Smooth muscle cell (in vitro differentiated cells): ENCODE measurements around the gene MON1A. TPM values are rescaled to one million over a fixed set of nuclear protein-coding genes. Genes with fewer than 3 reads are reported as not detected.

Source experiments
- DNase-seq: peaks from one replicate; lab custom pipeline; 2025; ENCODE audit not compliant: unreplicated experiment; lab: John Stamatoyannopoulos, UW
- H2AFZ ChIP-seq: fragments of 200-600 bp; sonication (generic); 2 replicates; pipeline ENCODE4 v1.6.0; 2016; ENCODE audit warnings: antibody characterized with exemption, low read depth, mild to moderate bottlenecking
- H3F3A ChIP-seq: fragments of 200-600 bp; sonication (generic); 2 replicates; pipeline ENCODE4 v1.6.0; 2017; ENCODE audit warnings: antibody characterized with exemption, low read depth
- H3K27ac ChIP-seq: fragments of 200-600 bp; sonication (generic); 2 replicates; pipeline ENCODE4 v1.5.1; 2016; ENCODE audit warnings: low read depth, mild to moderate bottlenecking
- H3K27me3 ChIP-seq: fragments of 200-600 bp; sonication (generic); 2 replicates; pipeline ENCODE4 v1.6.1; 2016; ENCODE audit warnings: low read depth, mild to moderate bottlenecking
- H3K36me3 ChIP-seq: fragments of 200-600 bp; sonication (generic); 2 replicates; pipeline ENCODE4 v1.5.1; 2016; ENCODE audit warnings: low read depth
- H3K4me1 ChIP-seq: fragments of 200-600 bp; sonication (generic); 2 replicates; pipeline ENCODE4 v1.5.1; 2016; ENCODE audit warnings: low read depth
- H3K4me2 ChIP-seq: fragments of 200-600 bp; sonication (generic); 2 replicates; pipeline ENCODE4 v1.6.0; 2016; ENCODE audit warnings: mild to moderate bottlenecking
- H3K4me3 ChIP-seq: fragments of 200-600 bp; sonication (generic); 2 replicates; pipeline ENCODE4 v1.5.1; 2016; ENCODE audit warnings: mild to moderate bottlenecking
- H3K79me2 ChIP-seq: fragments of 200-600 bp; sonication (generic); 2 replicates; pipeline ENCODE4 v1.6.0; 2016; ENCODE audit warnings: low read depth, mild to moderate bottlenecking
- H3K9ac ChIP-seq: fragments of 200-600 bp; sonication (generic); 2 replicates; pipeline ENCODE4 v1.6.0; 2016; ENCODE audit warnings: low read depth
- H3K9me3 ChIP-seq: fragments of 200-600 bp; sonication (generic); replicated peaks from 2 replicates; pipeline ENCODE4 v1.5.1; 2016; ENCODE audit warnings: low read depth
- H4K20me1 ChIP-seq: fragments of 200-600 bp; sonication (generic); 2 replicates; pipeline ENCODE4 v1.6.0; 2016; ENCODE audit warnings: low read depth
- CTCF ChIP-seq: fragments of 200-600 bp; sonication (generic); IDR thresholded peaks from 2 replicates; pipeline ENCODE4 v1.5.1; 2017; ENCODE audit warnings: borderline replicate concordance, mild to moderate bottlenecking, antibody characterized with exemption; ENCODE audit not compliant: insufficient read depth, poor library complexity, severe bottlenecking
- WGBS: methylation state at CpG from one replicate; pipeline ENCODE4 v1.1.7; 2016; ENCODE audit warnings: low lambda C conversion rate; 5-methylcytosine and 5-hydroxymethylcytosine counted together
- polyA plus RNA-seq: library from polyadenylated mRNA; unstranded; fragments of >200 nt; fragmentation: Nextera tagmentation; extraction: Ambion mirVana; gene quantifications from 2 replicates; pipeline ENCODE4 v1.2.1, GENCODE V29; 2016
- small RNA-seq: library from RNA; depleted of rRNA; stranded (forward); fragments of <200 nt; gene quantifications from one replicate; pipeline ENCODE3, GENCODE V24; 2014
- total RNA-seq: library from RNA; depleted of rRNA; stranded (reverse); fragments of >200 nt; gene quantifications from 2 replicates; pipeline ENCODE4 v1.2.3, GENCODE V29; 2014

The MON1A gene
- total and polyA plus RNA-seq, 2 experiments from 2014 or later, result 4.1 to 9.8 TPM

DNA sequence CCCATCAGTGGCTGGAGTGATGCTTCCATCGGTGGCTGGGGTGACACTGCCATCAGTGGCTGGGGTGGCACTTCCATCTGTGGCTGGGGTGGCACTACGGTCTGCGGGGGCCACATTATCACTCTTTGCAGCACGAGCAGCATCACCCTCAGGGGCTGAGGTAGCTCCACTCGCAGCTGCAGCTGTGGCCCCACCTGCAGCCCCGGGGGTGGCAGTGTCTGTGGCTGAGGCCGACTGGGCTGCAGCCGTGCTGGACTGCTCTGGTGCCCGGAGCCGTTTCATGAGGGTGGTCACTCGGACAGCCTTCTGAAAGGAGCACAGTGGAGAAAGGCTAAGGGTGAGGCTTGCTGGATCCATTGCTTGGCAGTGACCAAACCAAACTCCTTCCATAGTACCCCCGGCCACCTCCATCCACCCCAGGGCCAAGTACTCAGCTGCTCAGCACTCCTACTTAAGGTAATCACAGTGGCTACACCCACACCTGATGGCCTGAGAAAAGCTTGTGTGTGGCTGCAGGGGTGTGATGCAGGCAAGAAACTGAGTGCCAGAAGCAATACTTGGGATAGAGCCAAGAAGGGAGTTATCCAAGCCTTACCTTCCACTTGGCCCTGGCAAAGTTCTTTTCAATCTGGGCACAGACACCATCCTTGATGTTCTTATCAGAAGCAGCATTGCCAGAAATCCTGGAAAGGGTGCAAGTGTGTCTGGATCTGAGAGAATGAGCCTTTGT is 69.9 kb downstream of the MON1A start:
- no peak overlapping the region for H2AFZ ChIP-seq
- H3K79me2 ChIP-seq, result no peaks in the 10 kb centered on the region
- peaks cover 7% of the 10 kb centered on the region for H3K4me1 ChIP-seq
- no peak for TF ChIP-seq CTCF
- no peak overlapping the region for H3K27ac ChIP-seq
- no peak overlapping the region for H3K4me3 ChIP-seq
- no peaks in the 10 kb centered on the region for H3F3A ChIP-seq
- H3K4me2 ChIP-seq, result no peak overlapping the region
- WGBS, result 82% methylated on average over 12 of the region's 12 CpGs
- H3K36me3 ChIP-seq, result no peaks in the 10 kb centered on the region
- no peaks in the 10 kb centered on the region for H3K9me3 ChIP-seq
- no peak overlapping the region for H3K9ac ChIP-seq
- no peak for DNase-seq
- H4K20me1 ChIP-seq, result no peaks in the 10 kb centered on the region
- peaks cover 8% of the 10 kb centered on the region for H3K27me3 ChIP-seq

Small RNA genes lying within 50 kb of the gene (small RNA-seq; reads per million reads assigned to genes)
- not detected for gene RN7SL217P

Other genes starting within 250 kb of the MON1A start
- gene MST1, start 240.3 kb downstream of the MON1A start, total RNA-seq, result 15.4 and 18.7 TPM in 2 replicates
- 22.9 and 28.5 TPM in 2 replicates for gene MST1, start 240.3 kb downstream of the MON1A start, polyA plus RNA-seq
- 15.8 and 17.3 TPM in 2 replicates for gene RNF123, start 240.3 kb downstream of the MON1A start, total RNA-seq
- gene RNF123, start 240.3 kb downstream of the MON1A start, polyA plus RNA-seq, result 23.9 and 37.8 TPM in 2 replicates
- gene AMIGO3, start 210.1 kb downstream of the MON1A start, total RNA-seq, result 2.8 and 2.9 TPM in 2 replicates
- 2.2 and 2.4 TPM in 2 replicates for gene AMIGO3, start 210.1 kb downstream of the MON1A start, polyA plus RNA-seq
- gene GMPPB, start 205.9 kb downstream of the MON1A start, total RNA-seq, result 21.1 and 21.3 TPM in 2 replicates
- gene GMPPB, start 205.9 kb downstream of the MON1A start, polyA plus RNA-seq, result 68.3 and 74.8 TPM in 2 replicates
- 26.8 and 31.1 TPM in 2 replicates for gene IP6K1, start 143.3 kb downstream of the MON1A start, total RNA-seq
- 23.0 and 24.6 TPM in 2 replicates for gene IP6K1, start 143.3 kb downstream of the MON1A start, polyA plus RNA-seq
- gene CDHR4, start 129.9 kb downstream of the MON1A start, total RNA-seq, result 0.31 and 4.8 TPM in 2 replicates
- 0.84 TPM in 1 of 2 replicates, not detected in the other for gene CDHR4, start 129.9 kb downstream of the MON1A start, polyA plus RNA-seq
- 2.5 and 4.1 TPM in 2 replicates for gene INKA1, start 126.5 kb downstream of the MON1A start, total RNA-seq
- 7.3 and 8.1 TPM in 2 replicates for gene INKA1, start 126.5 kb downstream of the MON1A start, polyA plus RNA-seq
- gene UBA7, start 115.9 kb downstream of the MON1A start, total RNA-seq, result 0.94 and 6.9 TPM in 2 replicates
- 6.6 and 10.3 TPM in 2 replicates for gene UBA7, start 115.9 kb downstream of the MON1A start, polyA plus RNA-seq
- 1.1 and 3.8 TPM in 2 replicates for gene TRAIP, start 73.2 kb downstream of the MON1A start, total RNA-seq
- gene TRAIP, start 73.2 kb downstream of the MON1A start, polyA plus RNA-seq, result 3.3 and 4.6 TPM in 2 replicates
- gene CAMKV, start 59.9 kb downstream of the MON1A start, total RNA-seq, result not detected in 2 replicates
- gene CAMKV, start 59.9 kb downstream of the MON1A start, polyA plus RNA-seq, result not detected in 2 replicates
- gene MST1R, start 25.9 kb downstream of the MON1A start, total RNA-seq, result 0.63 TPM in 1 of 2 replicates, not detected in the other
- 0.28 and 0.59 TPM in 2 replicates for gene MST1R, start 25.9 kb downstream of the MON1A start, polyA plus RNA-seq
- gene RBM6, start 10.3 kb upstream of the MON1A start, total RNA-seq, result 42.4 and 45.6 TPM in 2 replicates
- 41.7 and 51.2 TPM in 2 replicates for gene RBM6, start 10.3 kb upstream of the MON1A start, polyA plus RNA-seq
- 151 and 177 TPM in 2 replicates for gene RBM5, start 159.1 kb upstream of the MON1A start, total RNA-seq
- gene RBM5, start 159.1 kb upstream of the MON1A start, polyA plus RNA-seq, result 56.0 and 67.6 TPM in 2 replicates
- 16.9 and 25.0 TPM in 2 replicates for gene SEMA3F, start 225.5 kb upstream of the MON1A start, total RNA-seq
- gene SEMA3F, start 225.5 kb upstream of the MON1A start, polyA plus RNA-seq, result 9.2 and 17.8 TPM in 2 replicates